Central memory CD8-positive, alpha-beta T cell (primary cell): ENCODE data around the gene FUT7.
A peak's percentile ranks its signal among the peaks of the same experiment; 100 is the strongest.

ENCODE experiments used
- ATAC-seq: fragments of 150-1000 bp; cut with Tn5 transposase; replicated peaks from 2 replicates; pipeline ENCODE4 v1.10.0; 2022; ENCODE audit warnings: mild to moderate bottlenecking, moderate FRiP score, moderate number of reproducible peaks; ENCODE audit not compliant: poor library complexity, severe bottlenecking; ENCODE audit errors: extremely low read depth
- DNase-seq, 2 donors: peaks; one replicate each; pipeline ENCODE4 v3.0.0; 2021; ENCODE audit warnings: low spot score in 2 of 2
- H3K27ac Mint-ChIP-seq: one replicate; pipeline ENCODE4 v1.8.0; 2022; ENCODE audit warnings: low read depth, mild to moderate bottlenecking, moderate library complexity, mixed read lengths
- H3K27me3 Mint-ChIP-seq: one replicate; pipeline ENCODE4 v1.8.0; 2022; ENCODE audit warnings: mixed read lengths
- H3K36me3 Mint-ChIP-seq: one replicate; pipeline ENCODE4 v1.8.0; 2022; ENCODE audit warnings: mild to moderate bottlenecking, moderate library complexity, mixed read lengths; ENCODE audit not compliant: insufficient read depth
- H3K4me1 Mint-ChIP-seq: one replicate; pipeline ENCODE4 v1.8.0; 2022; ENCODE audit warnings: mixed read lengths
- H3K4me3 Mint-ChIP-seq: one replicate; pipeline ENCODE4 v1.8.0; 2022; ENCODE audit warnings: mild to moderate bottlenecking, moderate library complexity, mixed read lengths
- H3K9me3 Mint-ChIP-seq: one replicate; pipeline ENCODE4 v1.8.0; 2022; ENCODE audit warnings: mixed read lengths

FUT7 gene

GRCh38 chr9:137070906-137071275, 39.0 kb upstream of the FUT7 start:
- no peak overlapping the region for H3K27ac Mint-ChIP-seq
- H3K27me3 Mint-ChIP-seq: no peaks in the 10 kb centered on the region
- peak overlapping the region; percentile 82 for H3K4me3 Mint-ChIP-seq
- no peaks in the 10 kb centered on the region for H3K9me3 Mint-ChIP-seq
- DNase-seq (no peak), ATAC-seq (no peak)
- peaks cover 15% of the 10 kb centered on the region for H3K4me1 Mint-ChIP-seq
- H3K36me3 Mint-ChIP-seq: peaks cover 5% of the 10 kb centered on the region

GRCh38 chr9:137070201-137070905, 38.5 kb upstream of the FUT7 start, which contains the start of gene SAPCD2:
Gene SAPCD2, minus strand, starts transcription at chr9:137070557. Its CDS starts 97 bp downstream, at chr9:137070460.
- Mint-ChIP-seq H3K27ac (no peak within 1 kb of the TSS), H3K9me3 (no peaks in the 10 kb centered on the region), H3K4me3 (peak within 1 kb of the TSS; percentile 82), H3K36me3 (peaks cover 5% of the 10 kb centered on the region), H3K27me3 (no peaks in the 10 kb centered on the region), H3K4me1 (peaks cover 15% of the 10 kb centered on the region)
- DNase-seq (peak; percentile 67 to 72), ATAC-seq (peak; percentile 93)

GRCh38 chr9:137069508-137070091, 37.7 kb upstream of the FUT7 start:
- Mint-ChIP-seq H3K9me3 (no peaks in the 10 kb centered on the region), H3K27ac (no peak overlapping the region), H3K4me1 (peaks cover 15% of the 10 kb centered on the region), H3K4me3 (peak overlapping the region; percentile 58), H3K27me3 (no peaks in the 10 kb centered on the region), H3K36me3 (peaks cover 5% of the 10 kb centered on the region)
- DNase-seq: no peak
- no peak for ATAC-seq

GRCh38 chr9:137068539-137069507, 36.9 kb upstream of the FUT7 start:
- Mint-ChIP-seq H3K4me1 (peaks cover 15% of the 10 kb centered on the region), H3K9me3 (no peaks in the 10 kb centered on the region), H3K4me3 (peak overlapping the region; percentile 58), H3K27me3 (no peaks in the 10 kb centered on the region), H3K27ac (no peak overlapping the region), H3K36me3 (peaks cover 5% of the 10 kb centered on the region)
- ATAC-seq: no peak
- no peak for DNase-seq

- H3K36me3 Mint-ChIP-seq: peaks cover 5% of the 10 kb centered on the region
- H3K27ac Mint-ChIP-seq: no peak overlapping the region
- DNase-seq (peak; percentile 79 to 83), ATAC-seq (peak; percentile 52)
- no peaks in the 10 kb centered on the region for H3K27me3 Mint-ChIP-seq
- no peaks in the 10 kb centered on the region for H3K9me3 Mint-ChIP-seq
- peak overlapping the region; percentile 53 for H3K4me3 Mint-ChIP-seq
- peaks cover 15% of the 10 kb centered on the region for H3K4me1 Mint-ChIP-seq
These were observed 36.1 kb upstream of the FUT7 start for GRCh38 chr9:137067860-137068538.

- DNase-seq (no peak), ATAC-seq (no peak)
- Mint-ChIP-seq H3K36me3 (peaks cover 5% of the 10 kb centered on the region), H3K4me1 (peaks cover 14% of the 10 kb centered on the region), H3K27ac (no peak overlapping the region), H3K4me3 (no peak overlapping the region), H3K9me3 (no peaks in the 10 kb centered on the region), H3K27me3 (no peaks in the 10 kb centered on the region)
These were observed 34.4 kb upstream of the FUT7 start for GRCh38 chr9:137066096-137066861.

GRCh38 chr9:137065336-137065967, 33.6 kb upstream of the FUT7 start:
- Mint-ChIP-seq H3K4me1 (peaks cover 6% of the 10 kb centered on the region), H3K4me3 (no peak overlapping the region), H3K36me3 (peaks cover 1% of the 10 kb centered on the region), H3K9me3 (no peaks in the 10 kb centered on the region), H3K27me3 (no peaks in the 10 kb centered on the region), H3K27ac (no peak overlapping the region)
- ATAC-seq (no peak), DNase-seq (no peak)

- no peaks in the 10 kb centered on the region for H3K36me3 Mint-ChIP-seq
- no peak for DNase-seq
- no peak for ATAC-seq
- H3K4me1 Mint-ChIP-seq: peaks cover 6% of the 10 kb centered on the region
- H3K27ac Mint-ChIP-seq: no peak overlapping the region
- no peaks in the 10 kb centered on the region for H3K9me3 Mint-ChIP-seq
- no peaks in the 10 kb centered on the region for H3K27me3 Mint-ChIP-seq
- no peak overlapping the region for H3K4me3 Mint-ChIP-seq
These were observed 32.9 kb upstream of the FUT7 start for GRCh38 chr9:137064880-137065164.

GRCh38 chr9:137064027-137064879, 32.4 kb upstream of the FUT7 start:
- Mint-ChIP-seq H3K4me1 (peaks cover 6% of the 10 kb centered on the region), H3K36me3 (no peaks in the 10 kb centered on the region), H3K4me3 (no peak overlapping the region), H3K27me3 (no peaks in the 10 kb centered on the region), H3K9me3 (no peaks in the 10 kb centered on the region), H3K27ac (no peak overlapping the region)
- DNase-seq (no peak), ATAC-seq (no peak)

- no peak overlapping the region for H3K27ac Mint-ChIP-seq
- no peaks in the 10 kb centered on the region for H3K27me3 Mint-ChIP-seq
- no peaks in the 10 kb centered on the region for H3K9me3 Mint-ChIP-seq
- no peak overlapping the region for H3K4me3 Mint-ChIP-seq
- ATAC-seq (no peak), DNase-seq (no peak)
- H3K4me1 Mint-ChIP-seq: peaks cover 6% of the 10 kb centered on the region
- no peaks in the 10 kb centered on the region for H3K36me3 Mint-ChIP-seq
These were observed 31.6 kb upstream of the FUT7 start for GRCh38 chr9:137063311-137064026.
